GM19463 (cell line): ENCODE data around the gene TNNI2.

Experiments used
- ATAC-seq: cut with Tn5 transposase; IDR thresholded peaks from one replicate; pipeline ENCODE4 v1.9.1; 2021; ENCODE audit warnings: mild to moderate bottlenecking, moderate library complexity; ENCODE audit not compliant: unreplicated experiment

The TNNI2 gene

DNA sequence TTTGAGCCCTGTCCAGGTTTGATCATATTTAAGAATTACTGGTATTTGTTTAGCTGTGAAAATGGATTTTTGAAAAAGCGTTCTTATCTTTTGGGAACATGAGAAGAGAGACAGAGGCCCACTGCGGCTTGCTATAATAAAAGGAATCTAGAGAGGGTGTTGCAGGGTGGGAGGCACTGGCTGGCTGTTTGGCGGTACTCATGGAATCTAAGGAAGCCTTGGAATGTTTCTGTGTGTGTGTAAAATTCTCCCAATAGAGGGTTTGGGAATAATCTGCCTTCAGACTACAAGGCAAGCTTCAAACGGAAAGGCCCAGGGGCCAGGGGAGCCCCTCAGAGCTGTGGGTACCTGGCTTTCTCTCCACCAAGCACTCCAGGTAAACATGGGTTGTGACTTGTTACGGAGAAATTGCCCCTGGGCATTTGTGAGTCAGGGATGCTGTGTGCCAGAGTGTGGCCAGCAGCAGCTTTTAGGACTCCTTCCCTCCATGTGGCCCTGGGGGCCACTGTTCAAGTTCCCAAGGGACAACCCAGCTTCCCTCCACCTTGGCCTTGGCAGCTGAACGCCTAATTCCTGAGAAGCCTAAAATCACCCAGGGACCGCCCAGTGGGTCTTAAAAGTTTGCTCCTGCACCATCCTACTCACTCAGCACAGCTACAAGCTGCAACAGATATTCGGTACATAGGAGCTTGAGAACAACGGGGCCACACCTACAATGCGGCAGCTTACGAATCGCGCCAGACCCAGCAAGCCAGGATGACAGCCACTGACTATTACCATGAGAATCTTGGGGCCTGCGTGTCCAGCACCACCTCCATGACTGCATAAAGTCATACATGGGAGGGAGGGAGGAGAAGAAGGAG lies 18.1 kb upstream of the TNNI2 start:
- no peak for ATAC-seq

DNA sequence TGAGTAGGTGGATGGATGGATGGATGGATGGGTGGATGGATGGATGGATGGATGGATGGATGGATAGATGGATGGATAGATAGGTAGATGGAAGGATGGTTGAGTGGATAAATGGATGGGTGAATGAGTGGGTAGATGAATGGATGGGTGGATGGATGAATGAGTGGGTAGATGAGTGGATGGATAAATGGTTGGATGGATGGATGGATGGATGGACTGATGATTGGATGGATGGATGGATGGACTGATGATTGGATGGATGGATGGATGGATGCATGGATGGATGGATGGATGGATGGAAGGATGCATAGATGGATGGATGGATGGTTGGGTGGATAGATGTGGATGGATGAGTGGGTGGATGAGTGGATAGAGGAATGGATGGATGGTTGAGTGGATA lies 17.2 kb upstream of the TNNI2 start:
- no peak for ATAC-seq

DNA sequence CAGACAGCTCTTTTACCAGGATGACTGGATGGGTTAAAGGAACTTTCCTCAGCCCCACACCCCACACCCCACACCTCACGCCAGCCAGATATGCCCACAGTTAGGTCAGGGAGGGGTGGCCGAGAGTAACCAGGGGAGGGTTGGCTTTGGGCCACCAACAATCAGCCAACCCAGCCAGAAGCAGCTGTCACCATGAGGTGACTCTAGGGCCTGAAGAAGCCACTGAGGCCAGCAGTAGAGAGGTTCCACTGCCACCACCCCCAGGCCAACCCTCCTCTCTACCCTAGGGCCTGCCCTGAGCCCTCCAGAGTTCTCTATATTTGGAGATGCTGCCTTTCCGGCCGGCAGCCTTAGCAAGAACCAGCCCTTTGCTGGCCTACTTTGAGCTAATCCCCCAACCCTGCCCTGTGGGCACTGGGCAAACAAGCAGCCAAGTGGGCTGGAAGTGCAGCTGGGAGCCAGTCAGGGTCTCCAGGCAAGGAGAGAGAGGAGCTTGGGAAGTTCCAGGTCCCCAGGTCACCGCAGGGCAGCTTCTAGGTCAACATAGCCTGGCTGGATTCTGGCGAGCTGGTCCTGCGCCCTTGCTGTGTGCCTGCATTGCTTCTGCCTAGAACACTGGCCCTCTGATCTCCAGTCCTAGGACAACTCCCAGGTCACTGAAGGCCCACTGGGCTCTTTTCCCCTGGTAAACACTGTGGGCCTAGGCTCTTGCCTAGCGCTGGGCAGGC lies 16.0 kb upstream of the TNNI2 start:
- ATAC-seq, result no peak

DNA sequence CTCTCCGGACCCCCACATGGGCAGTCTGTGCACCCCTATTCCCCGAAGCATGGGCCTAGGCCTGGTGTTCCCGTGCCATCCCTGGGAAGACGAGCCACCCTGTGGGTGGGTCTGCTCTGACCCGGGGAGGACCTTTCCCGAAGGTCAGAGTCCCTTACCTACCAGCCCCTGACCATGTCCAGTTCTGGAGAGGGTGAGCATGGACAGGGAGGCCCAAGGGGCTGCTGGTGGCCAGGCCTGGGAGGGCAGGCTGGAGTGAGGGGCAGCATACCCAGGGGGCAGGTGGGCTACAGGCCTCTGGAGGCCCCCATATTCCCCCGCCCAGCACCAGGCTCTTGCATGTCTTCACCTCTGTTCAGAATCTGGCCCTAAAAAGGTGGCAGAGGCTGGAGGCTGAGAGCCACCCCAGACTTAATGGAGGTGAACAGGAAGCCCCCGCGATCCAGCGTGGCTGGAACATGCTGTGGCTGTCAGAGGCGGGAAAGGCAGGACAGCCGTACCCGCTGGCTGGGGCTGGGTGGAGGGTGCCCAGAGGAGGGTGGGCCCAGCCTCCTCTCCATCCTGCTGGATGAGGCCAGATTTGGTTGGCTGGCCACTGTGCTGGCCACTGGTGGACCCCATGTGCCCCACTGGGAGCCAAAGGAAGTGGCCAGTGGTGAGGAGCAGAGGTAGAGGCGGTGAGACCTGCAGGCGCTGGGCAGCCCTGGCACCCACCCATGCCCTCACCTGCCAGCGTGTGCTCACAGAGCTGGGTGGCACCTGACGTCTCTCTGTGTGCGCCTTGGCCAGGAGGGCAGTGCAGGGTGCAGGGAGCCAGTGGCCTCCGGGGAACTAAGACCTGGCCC lies 15.2 kb upstream of the TNNI2 start:
- no peak for ATAC-seq

DNA sequence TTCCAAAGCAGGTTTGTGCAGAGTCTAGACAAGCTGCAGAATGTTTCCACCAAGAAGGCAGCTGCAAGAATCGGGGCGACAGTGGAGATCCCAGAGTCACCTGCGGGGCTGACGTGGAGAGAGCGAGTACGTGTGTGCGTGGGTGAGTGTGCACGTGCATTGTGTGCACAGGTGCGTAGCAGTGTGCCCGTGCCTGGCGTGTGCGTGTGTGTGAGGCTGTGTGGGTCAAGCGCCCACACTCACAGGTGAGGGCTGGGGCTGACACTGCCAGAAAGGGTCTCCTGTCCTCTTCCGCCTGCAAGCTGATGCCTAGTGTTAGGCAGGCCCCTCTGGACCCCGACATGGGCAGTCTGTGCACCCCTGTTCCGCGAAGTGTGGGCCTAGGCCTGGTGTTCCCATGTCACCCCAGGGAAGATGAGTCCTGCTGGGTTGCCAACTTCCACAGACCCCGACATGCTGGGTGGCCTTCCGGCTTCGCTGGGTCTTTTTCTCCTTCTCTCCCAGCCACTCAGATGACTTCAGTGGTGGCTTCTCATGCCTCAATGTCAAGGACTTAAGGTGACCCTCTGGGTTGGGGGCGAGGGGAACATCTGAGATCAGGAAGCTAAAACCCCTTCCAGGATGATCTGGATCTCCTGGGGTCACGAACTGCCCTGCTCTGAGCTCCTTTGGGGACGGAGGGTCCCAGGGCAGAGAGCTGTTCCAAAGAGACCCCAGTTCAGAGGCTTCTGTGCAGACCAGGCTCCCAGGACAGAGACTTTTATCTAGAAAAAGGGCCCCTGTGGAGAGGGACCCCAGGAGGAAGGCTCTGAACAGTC lies 14.4 kb upstream of the TNNI2 start:
- ATAC-seq, result no peak

DNA sequence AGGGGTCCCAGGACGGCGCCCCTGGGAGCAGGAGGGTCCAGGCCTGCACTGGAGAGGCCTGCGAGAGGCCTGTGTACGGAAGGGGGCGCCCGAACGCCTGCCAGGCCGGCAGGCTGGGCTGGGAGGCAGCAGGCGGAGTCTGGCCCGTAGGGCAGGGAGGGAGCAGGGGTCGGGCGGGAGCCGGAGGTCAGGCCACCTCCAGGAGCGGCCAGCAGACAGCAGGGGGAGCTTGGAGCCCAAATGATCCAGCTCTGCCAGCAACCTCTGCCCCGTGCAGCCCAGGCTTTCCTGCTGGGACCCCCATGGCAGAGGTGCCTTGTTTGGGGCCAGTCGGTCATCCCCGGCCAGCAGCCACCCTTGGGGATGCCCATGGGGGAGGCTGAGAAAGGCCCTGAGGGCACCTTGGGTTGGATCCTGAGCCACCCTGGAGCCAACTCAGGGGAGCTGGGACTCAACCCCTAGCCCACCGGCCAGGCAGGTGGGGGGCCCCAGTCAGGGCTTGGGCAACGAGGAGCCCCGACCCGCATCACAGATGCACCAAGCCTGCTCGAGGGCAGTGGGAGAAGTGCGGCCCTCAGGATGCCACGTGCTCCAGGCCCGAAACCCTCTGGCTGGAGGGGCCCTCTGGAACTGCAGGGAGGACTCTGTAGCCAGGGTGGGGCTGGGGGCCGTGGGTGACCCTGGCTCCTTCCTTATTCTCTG lies 13.6 kb upstream of the TNNI2 start:
- ATAC-seq, result no peak

DNA sequence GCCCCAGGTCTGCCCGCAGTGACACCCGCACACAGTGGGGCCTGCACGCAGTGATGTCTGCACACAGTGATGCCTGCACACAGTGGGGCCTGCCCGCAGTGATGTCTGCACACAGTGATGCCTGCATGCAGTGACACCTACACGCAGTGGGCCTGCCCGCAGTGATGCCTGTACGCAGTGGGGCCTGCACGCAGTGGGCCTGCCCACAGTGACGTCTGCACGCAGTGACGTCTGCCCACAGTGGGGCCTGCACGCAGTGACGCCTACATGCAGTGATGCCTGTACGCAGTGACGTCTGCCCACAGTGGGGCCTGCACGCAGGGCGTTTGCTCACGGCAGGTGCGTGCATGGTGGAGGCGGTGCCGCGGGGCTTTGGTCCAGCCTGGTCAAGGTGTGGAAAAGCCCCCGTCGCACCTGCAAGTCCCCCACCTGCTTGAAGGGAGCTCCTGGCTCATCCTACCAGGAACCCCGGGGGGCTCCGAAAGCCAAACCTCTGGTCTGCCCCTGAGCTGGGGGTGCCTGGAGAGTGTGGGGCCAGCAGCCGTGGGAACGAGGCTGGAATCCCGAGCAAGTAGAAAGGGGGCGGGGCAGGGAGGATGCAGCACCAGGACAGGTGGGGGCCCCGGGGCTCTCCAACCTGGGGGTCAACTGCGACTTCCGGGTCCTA lies 12.9 kb upstream of the TNNI2 start:
- no peak for ATAC-seq

DNA sequence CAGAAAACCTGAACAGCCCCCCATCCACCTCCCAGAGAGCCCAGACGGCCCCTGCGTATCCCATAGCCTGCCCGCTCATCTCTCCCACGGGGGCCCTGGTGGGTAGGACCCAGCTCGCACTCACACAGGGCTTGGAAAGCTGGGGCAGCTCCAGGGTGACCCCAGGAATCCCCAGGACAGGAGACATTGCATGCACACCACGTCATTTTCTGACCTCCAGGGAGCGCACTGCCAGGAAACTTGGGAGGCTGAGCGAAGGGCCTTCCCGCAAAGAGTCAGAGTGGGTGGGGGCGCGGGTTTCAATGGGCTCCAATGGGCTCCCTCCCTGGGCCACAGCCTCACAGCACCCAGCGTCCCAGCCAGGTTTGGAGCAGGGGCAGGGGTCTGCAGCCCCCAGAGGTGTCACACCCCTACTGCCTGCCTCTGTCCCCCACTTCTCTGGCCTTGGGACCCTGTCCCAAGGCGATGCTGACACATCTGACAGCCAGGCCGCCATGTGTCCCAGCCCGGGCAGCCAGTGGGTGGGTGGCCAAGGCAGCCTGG lies 12.2 kb upstream of the TNNI2 start:
- no peak for ATAC-seq

DNA sequence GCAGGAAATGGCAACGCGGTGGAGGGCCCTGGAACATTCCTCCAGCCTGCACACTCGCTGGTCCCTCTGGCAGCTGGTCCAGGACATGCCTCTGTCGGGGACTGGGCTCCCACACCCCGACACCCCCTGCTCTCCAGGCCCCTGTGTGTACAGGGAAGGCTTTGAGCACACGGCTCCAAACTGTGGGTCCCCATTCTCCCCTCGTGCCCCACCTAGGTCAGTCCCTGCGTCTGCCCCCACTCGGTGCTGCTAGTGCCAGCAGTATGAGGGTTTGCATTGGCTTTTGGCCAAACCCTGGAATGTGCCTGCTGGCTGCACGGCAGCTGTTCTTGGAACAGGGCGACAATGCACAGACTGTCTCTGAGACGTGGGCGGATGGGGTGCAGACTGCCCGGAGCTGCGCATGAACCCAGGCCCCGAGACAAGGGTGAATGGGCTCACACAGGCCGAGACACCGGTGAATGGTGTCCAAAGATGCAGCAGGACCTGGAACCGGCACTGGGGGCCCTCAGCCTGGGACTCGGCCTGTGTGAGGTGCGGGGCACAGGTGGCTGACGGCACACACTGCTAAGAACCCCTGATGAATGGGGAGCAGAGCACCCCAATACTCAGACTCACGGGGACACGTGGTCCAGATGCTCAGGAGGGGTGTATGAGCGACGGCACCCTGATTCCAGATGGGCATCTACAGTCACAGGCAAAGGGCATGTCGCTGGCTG lies 11.5 kb upstream of the TNNI2 start:
- ATAC-seq, result no peak

DNA sequence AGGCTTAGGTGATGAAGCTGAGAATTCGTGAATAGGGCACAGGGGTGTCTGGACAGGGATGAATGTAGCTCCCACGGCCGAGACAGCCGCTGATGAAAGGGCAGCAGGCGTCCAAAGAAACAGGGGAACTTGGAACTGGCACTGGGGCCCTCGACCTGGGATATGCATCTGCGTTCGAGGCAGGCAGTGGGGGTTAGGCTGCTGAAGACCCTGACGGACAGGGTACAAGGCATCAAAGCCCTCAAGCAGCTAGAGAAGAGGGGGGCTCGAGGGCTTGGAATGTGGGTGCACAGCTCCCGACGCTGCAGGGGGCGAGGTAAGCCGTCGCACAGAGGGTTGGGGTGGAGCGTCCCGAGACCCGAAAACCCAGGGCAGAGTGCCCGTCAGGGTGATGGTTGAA lies 10.8 kb upstream of the TNNI2 start:
- ATAC-seq, result no peak

DNA sequence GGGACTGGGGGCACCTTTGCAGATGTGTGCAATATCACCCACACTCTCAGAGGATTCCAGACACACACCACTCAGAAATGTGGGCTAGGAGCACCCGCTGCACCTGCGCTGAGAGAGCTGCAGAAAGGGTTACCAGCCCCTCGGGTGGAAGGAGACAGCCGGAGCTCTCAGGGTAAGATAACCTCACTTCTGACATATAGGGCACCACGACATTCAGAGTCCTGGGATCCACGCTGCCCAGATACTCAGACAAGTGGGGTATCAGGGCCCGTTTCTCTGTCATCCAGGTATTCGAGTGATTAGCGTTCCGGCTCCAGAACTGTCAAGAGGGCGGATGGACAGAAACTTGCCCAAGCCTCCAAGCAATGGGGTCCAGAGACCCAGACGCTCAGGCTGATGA lies 10.2 kb upstream of the TNNI2 start:
- ATAC-seq, result no peak

DNA sequence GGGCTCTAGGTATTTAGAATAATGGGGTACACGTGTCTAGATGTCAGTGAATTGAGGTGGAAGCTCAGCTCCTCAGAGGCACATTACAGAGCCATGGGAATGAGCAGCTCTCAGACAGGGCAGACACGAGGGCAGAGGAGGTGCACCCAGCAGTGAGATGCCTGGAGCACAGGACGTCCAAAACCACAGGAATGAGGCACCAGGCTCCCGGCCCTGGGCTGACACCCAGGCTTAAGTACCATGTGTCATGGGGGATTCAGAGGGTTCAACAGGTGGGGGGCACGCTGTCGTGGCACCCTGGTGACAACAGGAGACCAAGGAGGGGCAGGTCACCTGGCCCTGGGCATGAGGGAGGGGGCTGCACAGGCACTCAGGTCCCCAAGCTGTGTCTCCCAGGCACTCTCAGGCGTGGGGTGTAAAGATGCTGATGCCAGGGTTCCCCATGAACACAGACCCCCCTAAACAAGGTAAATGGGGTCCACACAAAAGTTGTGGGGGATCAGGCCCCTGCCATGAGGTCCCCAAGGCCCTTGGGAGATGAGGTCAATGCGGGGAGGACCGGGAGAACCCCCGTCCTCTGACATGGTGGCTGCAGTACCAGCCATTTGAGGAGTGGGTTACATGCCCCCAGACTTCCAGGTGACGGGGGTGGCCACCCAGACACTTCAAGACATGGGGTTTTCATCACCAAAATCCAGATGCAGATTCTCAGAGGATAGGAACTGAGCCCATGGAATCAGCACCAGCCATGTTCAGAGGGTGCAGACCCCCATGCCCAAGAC lies 9.6 kb upstream of the TNNI2 start:
- no peak for ATAC-seq

DNA sequence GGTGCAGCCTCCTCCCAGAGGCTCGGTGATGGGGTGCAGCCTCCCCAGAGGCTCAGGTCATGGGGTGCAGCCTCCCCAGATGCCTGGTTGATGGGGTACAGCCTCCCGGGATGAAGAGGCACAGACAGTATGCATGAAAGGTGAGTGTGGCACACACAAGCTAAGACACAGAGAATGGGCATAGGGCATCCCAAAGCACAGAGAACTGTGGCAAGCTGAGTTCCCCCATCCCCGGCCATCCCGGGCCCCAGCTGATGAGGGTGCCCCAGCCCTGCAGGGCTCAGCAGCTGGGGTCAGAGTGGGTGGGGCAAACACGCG lies 8.8 kb upstream of the TNNI2 start:
- ATAC-seq, result no peak

DNA sequence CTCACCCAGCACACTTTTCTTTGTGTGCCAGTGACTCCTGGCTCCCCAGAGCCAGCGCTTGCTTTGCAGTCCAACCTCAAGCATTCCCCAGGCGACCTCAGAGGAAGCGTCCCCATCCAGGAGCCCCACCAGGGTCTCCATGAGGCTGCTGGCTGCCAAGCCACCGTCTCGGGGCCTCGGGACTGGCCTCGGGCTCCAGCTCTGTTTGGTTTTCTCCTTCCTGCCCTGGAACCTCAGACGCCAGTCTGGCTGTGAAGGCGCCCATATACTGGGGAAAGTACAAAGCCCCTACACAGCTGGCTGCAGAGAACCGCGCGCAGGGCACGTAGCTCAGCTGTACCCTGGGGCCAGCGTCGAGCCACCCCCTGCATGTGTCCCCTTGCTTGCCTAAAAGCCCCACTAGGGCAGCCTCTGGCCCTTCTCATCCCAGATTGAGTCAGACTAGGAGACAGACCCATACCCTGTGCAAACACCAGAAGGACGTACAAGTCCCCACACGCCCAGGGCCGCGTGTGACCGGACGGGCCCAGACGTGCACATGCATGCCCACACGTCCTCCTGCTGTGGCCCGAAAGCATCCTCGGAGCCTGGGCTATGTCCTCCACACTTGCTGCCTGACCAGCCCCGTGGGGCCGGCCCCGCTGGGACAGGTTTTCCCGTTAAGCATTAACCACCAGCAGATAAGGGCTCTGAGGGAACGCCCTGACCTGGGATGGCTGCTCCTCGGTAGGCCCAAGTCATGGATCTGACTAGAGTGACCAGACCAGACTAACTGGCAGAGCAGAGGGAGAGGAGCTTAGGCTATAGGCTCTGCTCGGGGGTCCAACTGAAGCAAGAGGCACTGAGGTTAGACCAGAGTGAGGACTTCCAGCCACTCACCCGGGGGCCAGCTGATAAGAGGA lies 8.2 kb upstream of the TNNI2 start:
- ATAC-seq, result no peak

DNA sequence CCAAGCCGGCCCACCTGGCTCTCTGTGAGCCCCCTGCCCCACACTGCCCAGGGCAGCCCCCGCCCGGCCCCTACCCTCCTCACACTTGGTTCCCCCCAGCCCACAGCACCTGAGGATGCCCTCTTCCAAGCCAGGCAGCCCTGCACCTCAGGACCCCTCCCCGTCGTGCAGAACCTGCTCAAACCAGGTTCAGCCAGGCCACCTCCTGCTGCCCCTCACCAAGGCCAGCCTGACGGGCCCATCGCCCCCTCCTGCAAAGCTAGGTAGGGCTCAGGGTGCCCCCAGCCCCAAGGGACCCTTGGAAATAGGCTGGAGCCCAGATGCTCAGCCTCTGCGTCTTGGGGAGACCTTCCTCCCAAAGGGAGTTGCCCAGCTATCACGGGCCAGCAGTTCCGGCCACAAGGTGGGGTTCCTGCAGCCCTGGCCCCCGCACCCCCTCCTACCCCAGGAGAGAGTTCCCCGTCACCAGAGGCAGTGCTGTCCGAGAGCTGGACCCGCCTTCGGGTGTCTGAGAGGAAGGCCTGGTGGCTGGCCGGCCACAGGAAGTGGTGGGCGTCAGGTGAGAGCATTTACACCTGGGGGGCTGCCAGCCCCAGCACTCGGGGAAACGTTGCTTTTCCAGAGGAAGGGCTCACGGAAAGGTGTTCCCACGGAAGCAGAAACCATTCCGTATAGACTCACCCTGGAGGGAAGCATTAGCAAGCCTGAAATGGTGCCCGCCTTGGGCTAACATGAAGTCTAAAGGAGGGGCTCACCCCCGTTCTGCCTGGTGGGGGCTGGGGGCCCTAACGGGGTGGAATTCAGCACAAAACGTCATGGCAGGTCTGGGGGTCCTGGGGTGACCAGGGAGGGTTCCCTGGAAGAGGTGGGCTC lies 7.2 kb upstream of the TNNI2 start:
- ATAC-seq, result no peak
